MM.1S (cell line): ENCODE results near the gene TMTC4.
A peak's percentile ranks its signal among the peaks of the same experiment; 100 is the strongest.

ENCODE experiments used
- DNase-seq: peaks from one replicate; pipeline ENCODE4 v3.0.0-alpha.2; 2015
- H2AFZ ChIP-seq: fragments of 300-600 bp; sonication (generic); 2 replicates; pipeline ENCODE4 v1.6.0; 2016; ENCODE audit warnings: antibody characterized with exemption, low read length
- H3F3A ChIP-seq: fragments of 300-600 bp; sonication (generic); 2 replicates; pipeline ENCODE4 v1.6.1; 2016; ENCODE audit warnings: mild to moderate bottlenecking, antibody characterized with exemption, low read length, moderate library complexity, mixed read lengths; ENCODE audit not compliant: insufficient read depth
- H3K27ac ChIP-seq: fragments of 300-600 bp; sonication (generic); 2 replicates; pipeline ENCODE4 v1.5.1; 2016; ENCODE audit warnings: mild to moderate bottlenecking, low read length
- H3K27me3 ChIP-seq: fragments of 300-600 bp; sonication (generic); replicated peaks from 2 replicates; pipeline ENCODE4 v1.6.0; 2016; ENCODE audit warnings: low read length; ENCODE audit not compliant: insufficient read depth
- H3K36me3 ChIP-seq: fragments of 300-600 bp; sonication (generic); replicated peaks from 2 replicates; pipeline ENCODE4 v1.6.1; 2016; ENCODE audit warnings: mild to moderate bottlenecking, low read length, mixed read lengths; ENCODE audit not compliant: insufficient read depth
- H3K4me1 ChIP-seq: fragments of 300-600 bp; sonication (generic); 2 replicates; pipeline ENCODE4 v1.6.1; 2016; ENCODE audit warnings: low read length, mixed read lengths
- H3K4me2 ChIP-seq: fragments of 300-600 bp; sonication (generic); 2 replicates; pipeline ENCODE4 v1.6.0; 2016; ENCODE audit warnings: low read depth, low read length
- H3K4me3 ChIP-seq: fragments of 300-600 bp; sonication (generic); 2 replicates; pipeline ENCODE4 v1.5.1; 2016; ENCODE audit warnings: low read length, mixed read lengths
- H3K79me2 ChIP-seq: fragments of 300-600 bp; sonication (generic); 2 replicates; pipeline ENCODE4 v1.6.1; 2016; ENCODE audit warnings: mixed run types, low read length, mixed read lengths
- H3K9ac ChIP-seq: fragments of 300-600 bp; sonication (generic); 2 replicates; pipeline ENCODE4 v1.6.1; 2016; ENCODE audit warnings: low read length, mixed read lengths
- H3K9me2 ChIP-seq: fragments of 300-600 bp; sonication (generic); replicated peaks from 2 replicates; pipeline ENCODE4 v1.6.1; 2016; ENCODE audit warnings: mild to moderate bottlenecking, low read length, mixed read lengths; ENCODE audit not compliant: insufficient read depth
- H3K9me3 ChIP-seq: fragments of 300-600 bp; sonication (generic); replicated peaks from 2 replicates; pipeline ENCODE4 v1.6.1; 2016; ENCODE audit warnings: mild to moderate bottlenecking, low read length, mixed read lengths; ENCODE audit not compliant: insufficient read depth
- H4K20me1 ChIP-seq: fragments of 300-600 bp; sonication (generic); 2 replicates; pipeline ENCODE4 v1.6.1; 2016; ENCODE audit warnings: mild to moderate bottlenecking, low read length, moderate library complexity, mixed read lengths; ENCODE audit not compliant: insufficient read depth
- EZH2 ChIP-seq: fragments of 300-600 bp; sonication (generic); optimal IDR thresholded peaks from 2 replicates; pipeline ENCODE3; 2017; ENCODE audit warnings: low read depth, mild to moderate bottlenecking, antibody characterized with exemption, low read length, mixed read lengths
- EZH2phosphoT487 ChIP-seq: fragments of 300-600 bp; sonication (generic); IDR thresholded peaks from 2 replicates; pipeline ENCODE4 v1.6.1; 2018; ENCODE audit warnings: antibody characterized with exemption, low read length
- TF ChIP-seq, protein P1 (sequence below): fragments of 300-600 bp; sonication (generic); IDR thresholded peaks from 2 replicates; pipeline ENCODE4 v1.5.1; 2016; ENCODE audit warnings: antibody characterized with exemption, low read length, mixed read lengths

Gene TMTC4

DNA sequence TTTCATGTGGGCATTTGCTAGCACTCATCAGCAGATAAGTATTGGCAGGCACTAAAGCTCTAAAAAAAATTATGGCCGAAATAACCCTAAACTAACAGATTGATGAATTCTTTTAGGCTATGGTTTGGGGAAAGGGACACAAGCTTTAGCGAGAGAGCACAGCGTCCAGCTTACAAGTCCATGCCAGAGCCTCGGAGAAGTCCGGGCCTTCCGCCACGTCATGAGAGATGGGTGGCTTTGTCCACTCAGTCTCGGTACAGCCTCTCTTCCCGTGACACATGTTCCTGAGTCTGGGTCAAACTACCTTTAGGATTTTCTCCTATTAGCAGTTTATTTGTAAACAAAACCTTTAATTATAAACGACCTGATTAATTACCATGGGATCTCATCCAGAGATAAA lies 27.7 kb downstream of the TMTC4 start:
- H3K79me2 ChIP-seq: no peaks in the 10 kb centered on the region
- H3K27ac ChIP-seq: no peak overlapping the region
- H3K4me3 ChIP-seq: no peak overlapping the region
- no peak for TF ChIP-seq EZH2phosphoT487
- TF ChIP-seq, protein P1, sequence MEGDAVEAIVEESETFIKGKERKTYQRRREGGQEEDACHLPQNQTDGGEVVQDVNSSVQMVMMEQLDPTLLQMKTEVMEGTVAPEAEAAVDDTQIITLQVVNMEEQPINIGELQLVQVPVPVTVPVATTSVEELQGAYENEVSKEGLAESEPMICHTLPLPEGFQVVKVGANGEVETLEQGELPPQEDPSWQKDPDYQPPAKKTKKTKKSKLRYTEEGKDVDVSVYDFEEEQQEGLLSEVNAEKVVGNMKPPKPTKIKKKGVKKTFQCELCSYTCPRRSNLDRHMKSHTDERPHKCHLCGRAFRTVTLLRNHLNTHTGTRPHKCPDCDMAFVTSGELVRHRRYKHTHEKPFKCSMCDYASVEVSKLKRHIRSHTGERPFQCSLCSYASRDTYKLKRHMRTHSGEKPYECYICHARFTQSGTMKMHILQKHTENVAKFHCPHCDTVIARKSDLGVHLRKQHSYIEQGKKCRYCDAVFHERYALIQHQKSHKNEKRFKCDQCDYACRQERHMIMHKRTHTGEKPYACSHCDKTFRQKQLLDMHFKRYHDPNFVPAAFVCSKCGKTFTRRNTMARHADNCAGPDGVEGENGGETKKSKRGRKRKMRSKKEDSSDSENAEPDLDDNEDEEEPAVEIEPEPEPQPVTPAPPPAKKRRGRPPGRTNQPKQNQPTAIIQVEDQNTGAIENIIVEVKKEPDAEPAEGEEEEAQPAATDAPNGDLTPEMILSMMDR: no peak
- H4K20me1 ChIP-seq: no peaks in the 10 kb centered on the region
- no peaks in the 10 kb centered on the region for H3K4me1 ChIP-seq
- no peaks in the 10 kb centered on the region for H3K9me2 ChIP-seq
- H3K27me3 ChIP-seq: no peaks in the 10 kb centered on the region
- H3K4me2 ChIP-seq: no peak overlapping the region
- H3K9me3 ChIP-seq: no peaks in the 10 kb centered on the region
- no peak for DNase-seq
- no peak overlapping the region for H3K9ac ChIP-seq
- no peaks in the 10 kb centered on the region for H3F3A ChIP-seq
- H2AFZ ChIP-seq: no peak overlapping the region
- no peaks in the 10 kb centered on the region; the same call in 1 of the 2 replicates for H3K36me3 ChIP-seq

GRCh38 chr13:100646030-100646673 lies 28.4 kb downstream of the TMTC4 start:
- DNase-seq: no peak
- Histone ChIP-seq H2AFZ (no peak overlapping the region), H3K27me3 (no peaks in the 10 kb centered on the region), H3K9ac (no peak overlapping the region), H3K27ac (no peak overlapping the region), H3K4me2 (no peak overlapping the region), H4K20me1 (no peaks in the 10 kb centered on the region), H3K4me3 (no peak overlapping the region), H3F3A (no peaks in the 10 kb centered on the region), H3K9me2 (no peaks in the 10 kb centered on the region), H3K9me3 (no peaks in the 10 kb centered on the region), H3K4me1 (no peaks in the 10 kb centered on the region), H3K79me2 (no peaks in the 10 kb centered on the region), H3K36me3 (no peaks in the 10 kb centered on the region; the same call in 1 of the 2 replicates)
- TF ChIP-seq, protein P1: 0 out of 2 replicates have a peak, but pooled peaks have one; percentile 21
- TF ChIP-seq EZH2phosphoT487 (no peak), EZH2 (no peak)

GRCh38 chr13:100645382-100645781 lies 29.2 kb downstream of the TMTC4 start:
- H3K4me1 ChIP-seq: no peaks in the 10 kb centered on the region
- H3K9me2 ChIP-seq: no peaks in the 10 kb centered on the region
- H3K4me2 ChIP-seq: no peak overlapping the region
- no peaks in the 10 kb centered on the region for H3K79me2 ChIP-seq
- no peak for DNase-seq
- H4K20me1 ChIP-seq: no peaks in the 10 kb centered on the region
- H3K9me3 ChIP-seq: no peaks in the 10 kb centered on the region
- no peaks in the 10 kb centered on the region for H3F3A ChIP-seq
- no peak overlapping the region for H3K27ac ChIP-seq
- no peak overlapping the region for H3K4me3 ChIP-seq
- no peaks in the 10 kb centered on the region; the same call in 1 of the 2 replicates for H3K36me3 ChIP-seq
- TF ChIP-seq, protein P1: no peak
- TF ChIP-seq EZH2 (no peak), EZH2phosphoT487 (no peak)
- H3K9ac ChIP-seq: no peak overlapping the region
- no peaks in the 10 kb centered on the region for H3K27me3 ChIP-seq
- no peak overlapping the region for H2AFZ ChIP-seq
